Measurements from ENCODE around the gene MYL12A. TPM values are rescaled to one million over a fixed set of nuclear protein-coding genes. Genes with fewer than 3 reads are reported as not detected.

Gene MYL12A
- total and polyA plus RNA-seq, 2 experiments from 2014 or later = 456 to 692 TPM

- H4K20me1 ChIP-seq (ENCODE audit: insufficient read depth, poor library complexity, severe bottlenecking) = peaks cover 16% of the 10 kb centered on the region
- peak overlapping the region; percentile 74 for H3K4me2 ChIP-seq
- H3K79me2 ChIP-seq = peaks cover 58% of the 10 kb centered on the region
- H3K4me3 ChIP-seq = peak overlapping the region; percentile 59
- no peaks in the 10 kb centered on the region for H3K9me2 ChIP-seq (replicated peaks; ENCODE audit: insufficient read depth)
- H3K36me3 ChIP-seq (replicated peaks; ENCODE audit: insufficient read depth, low read depth) = no peaks in the 10 kb centered on the region
- peak; percentile 53 for DNase-seq (ENCODE audit: low spot score)
- WGBS (ENCODE audit: low lambda C conversion rate, missing lambda C conversion rate) = under 1% methylated on average over 22 of the region's 22 CpGs
- peak overlapping the region; percentile 55 for H2AFZ ChIP-seq
- peaks cover 18% of the 10 kb centered on the region for H3K4me1 ChIP-seq (ENCODE audit: insufficient read depth)
- no peaks in the 10 kb centered on the region for H3K27me3 ChIP-seq
- H3K9me3 ChIP-seq (ENCODE audit: low read depth) = no peaks in the 10 kb centered on the region
- no peak for TF ChIP-seq EZH2phosphoT487 (IDR thresholded peaks at IDR 0.05; ENCODE audit: low read depth, severe bottlenecking, unreplicated experiment)
- TF ChIP-seq, protein P1, sequence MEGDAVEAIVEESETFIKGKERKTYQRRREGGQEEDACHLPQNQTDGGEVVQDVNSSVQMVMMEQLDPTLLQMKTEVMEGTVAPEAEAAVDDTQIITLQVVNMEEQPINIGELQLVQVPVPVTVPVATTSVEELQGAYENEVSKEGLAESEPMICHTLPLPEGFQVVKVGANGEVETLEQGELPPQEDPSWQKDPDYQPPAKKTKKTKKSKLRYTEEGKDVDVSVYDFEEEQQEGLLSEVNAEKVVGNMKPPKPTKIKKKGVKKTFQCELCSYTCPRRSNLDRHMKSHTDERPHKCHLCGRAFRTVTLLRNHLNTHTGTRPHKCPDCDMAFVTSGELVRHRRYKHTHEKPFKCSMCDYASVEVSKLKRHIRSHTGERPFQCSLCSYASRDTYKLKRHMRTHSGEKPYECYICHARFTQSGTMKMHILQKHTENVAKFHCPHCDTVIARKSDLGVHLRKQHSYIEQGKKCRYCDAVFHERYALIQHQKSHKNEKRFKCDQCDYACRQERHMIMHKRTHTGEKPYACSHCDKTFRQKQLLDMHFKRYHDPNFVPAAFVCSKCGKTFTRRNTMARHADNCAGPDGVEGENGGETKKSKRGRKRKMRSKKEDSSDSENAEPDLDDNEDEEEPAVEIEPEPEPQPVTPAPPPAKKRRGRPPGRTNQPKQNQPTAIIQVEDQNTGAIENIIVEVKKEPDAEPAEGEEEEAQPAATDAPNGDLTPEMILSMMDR (IDR thresholded peaks at IDR 0.05; ENCODE audit: poor library complexity) = peak; percentile 2
- peak overlapping the region; percentile 97 for H3K27ac ChIP-seq
Measured at GRCh38 chr18:3248062-3248657, 559 bp downstream of the MYL12A start.

DNA sequence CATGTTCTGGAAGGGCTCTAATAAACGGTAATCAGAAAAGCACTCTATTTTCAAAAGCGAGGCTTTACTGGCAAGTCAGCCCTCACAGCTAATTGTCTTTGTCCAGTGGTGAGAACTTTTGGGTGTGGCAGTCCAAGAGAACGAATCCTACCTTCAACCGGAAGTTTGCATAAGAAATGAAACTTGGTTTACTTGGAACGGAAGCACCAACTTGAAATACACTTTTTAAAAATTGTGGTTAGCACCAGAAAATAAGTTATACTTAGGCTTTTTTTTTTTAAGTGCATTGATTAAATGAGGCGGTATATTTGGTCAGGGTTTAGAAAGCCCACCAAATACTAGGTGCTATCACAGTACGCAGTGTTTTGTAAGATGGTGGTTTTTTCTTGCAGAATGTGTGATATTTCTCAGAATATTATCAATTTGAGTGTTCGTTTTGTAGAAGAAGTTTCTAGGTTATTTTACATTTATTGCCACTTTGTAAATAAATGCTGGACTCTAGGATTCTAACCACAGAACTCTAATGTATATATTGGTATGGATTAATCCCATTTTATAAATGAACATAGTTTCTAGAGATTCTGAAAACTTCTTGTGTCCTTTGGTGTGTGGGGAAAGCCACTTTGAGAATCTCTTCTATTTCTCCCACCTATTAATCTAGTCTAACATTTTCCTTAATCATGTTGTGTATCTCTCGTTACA is 1.2 kb downstream of the MYL12A start:
- 20% methylated on average over 9 of the region's 9 CpGs for WGBS (ENCODE audit: low lambda C conversion rate, missing lambda C conversion rate)
- Histone ChIP-seq H3K79me2 (peaks cover 65% of the 10 kb centered on the region), H3K4me2 (peak overlapping the region; percentile 74), H4K20me1 (ENCODE audit: insufficient read depth, poor library complexity, severe bottlenecking) (peaks cover 16% of the 10 kb centered on the region), H2AFZ (peak overlapping the region; percentile 6), H3K9me2 (replicated peaks; ENCODE audit: insufficient read depth) (no peaks in the 10 kb centered on the region), H3K9me3 (ENCODE audit: low read depth) (no peaks in the 10 kb centered on the region), H3K4me1 (ENCODE audit: insufficient read depth) (peaks cover 18% of the 10 kb centered on the region), H3K36me3 (replicated peaks; ENCODE audit: insufficient read depth, low read depth) (no peaks in the 10 kb centered on the region), H3K27me3 (no peaks in the 10 kb centered on the region), H3K27ac (peak overlapping the region; percentile 97), H3K4me3 (peak overlapping the region; percentile 59)
- TF ChIP-seq EZH2phosphoT487 (IDR thresholded peaks at IDR 0.05; ENCODE audit: low read depth, severe bottlenecking, unreplicated experiment) (no peak), EZH2 (IDR thresholded peaks at IDR 0.05; ENCODE audit: borderline replicate concordance) (no peak)
- TF ChIP-seq, protein P1 (IDR thresholded peaks at IDR 0.05; ENCODE audit: poor library complexity) = no peak
- DNase-seq (ENCODE audit: low spot score) = peak; percentile 62

DNA sequence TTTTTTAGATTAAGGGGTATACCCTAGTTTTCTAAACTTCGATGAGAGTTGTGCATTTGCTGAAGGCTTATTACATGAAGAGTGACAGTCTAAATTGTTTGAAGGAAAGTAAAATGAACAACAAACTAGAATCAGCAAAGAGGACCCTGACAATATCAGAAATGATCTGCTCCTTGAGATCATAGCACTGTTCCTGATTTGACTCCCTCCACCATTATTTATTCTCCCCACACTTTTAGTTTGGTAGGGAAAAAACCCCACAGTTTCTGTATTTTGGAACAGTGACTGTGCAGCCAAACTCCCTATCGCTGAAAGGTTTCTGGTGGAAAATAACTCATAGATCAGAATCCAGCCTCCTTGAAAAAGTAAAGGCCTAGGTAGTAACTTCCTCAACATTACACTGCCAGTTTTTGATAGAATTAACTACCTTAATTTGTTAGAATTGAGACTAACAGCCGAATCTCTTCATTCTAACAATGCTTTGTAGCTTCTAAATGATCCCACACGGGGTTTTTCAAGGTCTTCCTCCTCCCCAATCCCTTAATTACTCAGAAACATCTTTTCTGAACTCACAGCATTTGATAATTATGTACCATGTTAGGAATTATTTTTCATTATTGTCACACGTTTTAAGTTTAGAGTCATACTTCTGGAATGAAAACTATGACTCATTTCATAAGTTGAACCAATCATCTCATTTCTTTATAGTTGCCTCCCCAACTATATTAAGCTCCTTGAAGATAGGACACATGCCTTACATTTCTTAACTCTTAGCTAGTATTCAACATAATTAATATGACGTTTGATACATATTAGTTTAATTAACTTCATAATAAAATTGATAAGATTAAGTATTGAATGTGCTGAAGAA is 2.9 kb downstream of the MYL12A start:
- H3K4me2 ChIP-seq = peak overlapping the region; percentile 74
- H3K4me3 ChIP-seq = no peak overlapping the region
- WGBS (ENCODE audit: low lambda C conversion rate, missing lambda C conversion rate) = 69% methylated on average over 6 of the region's 6 CpGs
- H3K9me2 ChIP-seq (replicated peaks; ENCODE audit: insufficient read depth) = no peaks in the 10 kb centered on the region
- no peaks in the 10 kb centered on the region for H3K36me3 ChIP-seq (replicated peaks; ENCODE audit: insufficient read depth, low read depth)
- peaks cover 16% of the 10 kb centered on the region for H4K20me1 ChIP-seq (ENCODE audit: insufficient read depth, poor library complexity, severe bottlenecking)
- H2AFZ ChIP-seq = no peak overlapping the region
- no peaks in the 10 kb centered on the region for H3K9me3 ChIP-seq (ENCODE audit: low read depth)
- TF ChIP-seq, protein P1 (IDR thresholded peaks at IDR 0.05; ENCODE audit: poor library complexity) = no peak
- TF ChIP-seq EZH2 (IDR thresholded peaks at IDR 0.05; ENCODE audit: borderline replicate concordance) (no peak), EZH2phosphoT487 (IDR thresholded peaks at IDR 0.05; ENCODE audit: low read depth, severe bottlenecking, unreplicated experiment) (no peak)
- H3K27me3 ChIP-seq = no peaks in the 10 kb centered on the region
- no peak for DNase-seq (ENCODE audit: low spot score)
- peak overlapping the region; percentile 79 for H3K27ac ChIP-seq
- peaks cover 77% of the 10 kb centered on the region for H3K79me2 ChIP-seq
- peaks cover 18% of the 10 kb centered on the region for H3K4me1 ChIP-seq (ENCODE audit: insufficient read depth)
